ENCODE data around the gene ENDOV.

ENDOV gene

DNA sequence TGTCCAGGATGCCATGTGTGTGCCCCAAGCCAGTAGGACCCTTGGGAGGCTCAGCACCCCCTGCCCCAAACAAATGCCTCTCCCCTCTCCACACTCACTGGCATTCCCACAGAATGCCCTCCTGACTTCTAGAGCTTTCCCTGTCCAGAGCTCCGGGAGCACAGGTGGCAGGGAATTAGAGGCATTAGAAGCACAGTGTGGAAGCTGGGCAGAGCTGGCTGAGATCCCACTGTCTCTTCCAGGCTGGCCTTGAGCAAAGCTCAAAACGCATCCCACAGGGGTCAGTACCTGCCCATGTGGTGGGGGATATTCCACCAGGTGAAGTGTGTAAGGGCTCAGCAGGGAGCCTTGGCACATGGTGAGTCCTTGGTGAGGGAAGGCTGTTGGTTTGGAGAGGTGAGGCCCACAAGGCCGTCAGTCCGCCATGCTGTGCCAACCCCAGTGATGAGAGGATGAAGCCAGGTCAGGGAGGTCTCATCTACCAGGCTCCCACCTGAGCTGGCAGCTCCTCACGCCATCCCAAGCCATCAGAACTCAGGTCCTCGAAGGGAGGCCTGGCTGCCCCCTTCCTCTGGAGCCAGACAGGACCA, 18.1 kb downstream of the ENDOV start:
- DNase-seq: no peak

DNA sequence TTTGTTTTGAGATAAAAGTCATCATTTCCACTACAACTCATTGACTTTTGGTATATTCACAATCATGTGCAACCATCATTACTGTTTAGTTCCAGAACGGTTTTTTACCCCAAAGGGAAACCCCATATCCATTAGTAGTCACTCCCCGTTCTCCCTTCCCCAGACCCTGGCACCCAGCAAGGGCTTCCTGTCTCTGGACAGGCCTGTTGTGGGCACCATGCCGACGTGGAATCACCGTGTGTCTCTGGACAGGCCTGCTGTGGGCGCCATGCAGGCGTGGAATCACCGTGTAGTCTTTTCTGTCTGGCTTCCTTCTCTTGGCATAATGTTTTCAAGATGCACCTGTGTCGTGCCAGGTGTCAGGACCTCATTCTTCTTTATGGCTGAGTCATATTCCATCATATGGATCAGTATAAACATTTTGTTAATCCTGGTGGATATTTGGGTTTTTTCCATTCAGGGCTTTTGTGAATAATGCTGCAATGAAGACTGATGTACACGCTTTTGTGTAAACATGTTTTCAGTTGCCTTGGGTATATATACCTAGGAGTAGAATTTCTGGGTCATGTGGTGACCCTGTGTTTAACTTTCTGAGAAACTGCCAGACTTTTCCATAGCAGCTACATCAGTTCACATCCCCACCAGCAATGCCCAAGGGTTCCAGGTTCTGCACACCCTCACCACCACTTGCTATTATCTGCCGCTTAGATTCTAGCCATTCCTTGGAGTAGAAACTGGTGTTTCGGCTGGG, 19.1 kb downstream of the ENDOV start:
- DNase-seq: no peak

GRCh38 chr17:80437532-80437931, 22.6 kb downstream of the ENDOV start:
- no peak for DNase-seq

DNA sequence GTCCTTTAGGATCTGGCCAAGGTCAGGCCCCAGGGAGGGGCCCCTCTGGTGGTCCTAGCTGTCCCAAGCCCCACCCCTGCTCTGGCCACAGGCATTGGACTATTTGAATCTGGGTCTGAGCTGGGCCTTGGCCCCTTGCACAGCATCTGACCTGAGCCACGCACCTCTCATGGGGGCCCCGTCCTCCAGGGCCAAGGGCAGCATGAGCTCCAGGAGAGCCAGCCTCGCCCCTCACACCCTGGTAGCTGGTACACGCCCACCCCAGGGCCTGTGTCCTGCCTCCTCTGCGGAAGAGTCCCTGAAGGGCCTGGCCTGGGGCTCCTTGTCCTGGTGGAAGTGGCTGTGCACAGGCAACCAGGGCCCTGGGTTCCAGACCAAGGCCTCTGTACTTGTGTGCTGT, 23.8 kb downstream of the ENDOV start:
- DNase-seq: no peak

GRCh38 chr17:80439499-80439898, 24.5 kb downstream of the ENDOV start:
- DNase-seq: no peak

- peak; percentile 30 for DNase-seq
Measured at GRCh38 chr17:80441133-80441578, 26.2 kb downstream of the ENDOV start.

- no peak for DNase-seq
Measured at GRCh38 chr17:80441598-80442322, 26.8 kb downstream of the ENDOV start.

DNA sequence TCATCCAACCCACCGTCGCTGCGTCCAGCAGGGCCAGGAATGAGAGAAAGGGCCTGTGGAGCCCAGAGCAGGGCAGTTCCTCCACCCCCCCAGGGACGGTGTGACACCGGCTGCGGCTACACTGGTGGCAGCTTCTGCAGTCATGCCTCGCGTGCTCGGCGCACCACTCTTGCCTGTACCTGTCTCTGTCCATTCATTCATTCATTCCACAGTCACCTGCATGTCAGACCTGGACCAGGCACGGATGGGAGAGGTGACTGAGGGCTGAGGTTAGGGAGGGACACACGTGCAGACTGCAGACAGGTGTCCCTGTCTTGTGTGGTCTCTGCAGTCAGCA, 27.3 kb downstream of the ENDOV start:
- no peak for DNase-seq

GRCh38 chr17:80442764-80443163, 27.8 kb downstream of the ENDOV start:
- DNase-seq: no peak

GRCh38 chr17:80443498-80443897, 28.5 kb downstream of the ENDOV start:
- no peak for DNase-seq

- no peak for DNase-seq
Measured at GRCh38 chr17:80443916-80444643, 29.1 kb downstream of the ENDOV start.

- DNase-seq: no peak
Measured at GRCh38 chr17:80444644-80444979, 29.6 kb downstream of the ENDOV start.

GRCh38 chr17:80445007-80445725, 30.2 kb downstream of the ENDOV start:
- DNase-seq: no peak

- no peak for DNase-seq
Measured at GRCh38 chr17:80445726-80446110, 30.8 kb downstream of the ENDOV start.

DNA sequence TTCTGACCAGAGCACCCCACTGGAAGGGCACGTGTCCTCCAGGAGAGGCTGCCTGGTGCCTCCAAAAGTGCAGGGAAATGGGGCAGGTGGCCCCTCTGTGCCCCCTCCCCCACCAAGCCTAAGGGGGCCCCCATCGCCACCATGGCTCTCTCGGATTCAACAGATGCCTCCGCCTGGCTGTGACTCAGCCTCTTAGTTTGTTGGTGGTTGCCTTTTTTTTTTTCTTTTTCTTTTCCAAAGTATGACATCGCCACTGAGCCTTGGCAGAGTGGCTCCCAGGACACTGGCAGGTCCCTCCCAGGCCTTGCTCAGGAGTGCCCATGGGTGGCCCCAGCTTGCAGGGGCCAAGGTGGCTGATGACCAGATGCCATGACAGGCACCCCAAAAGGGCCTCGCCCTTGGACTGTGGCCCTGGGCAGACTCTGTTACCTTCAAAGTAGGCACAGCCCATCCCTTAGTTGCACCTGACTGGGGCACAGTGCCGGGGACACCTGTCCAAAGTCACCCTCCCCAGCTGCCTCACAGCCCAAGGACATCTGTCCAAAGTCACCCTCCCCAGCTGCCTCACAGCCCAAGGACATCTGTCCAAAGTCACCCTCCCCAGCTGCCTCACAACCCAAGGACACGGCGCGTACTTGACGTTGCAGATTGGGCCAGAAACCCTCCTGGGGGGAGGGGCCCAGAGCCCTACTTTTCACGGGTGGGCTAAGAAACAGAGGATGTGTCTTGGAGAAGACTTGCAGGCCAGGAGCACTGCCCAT, 31.9 kb downstream of the ENDOV start:
- DNase-seq: no peak

DNA sequence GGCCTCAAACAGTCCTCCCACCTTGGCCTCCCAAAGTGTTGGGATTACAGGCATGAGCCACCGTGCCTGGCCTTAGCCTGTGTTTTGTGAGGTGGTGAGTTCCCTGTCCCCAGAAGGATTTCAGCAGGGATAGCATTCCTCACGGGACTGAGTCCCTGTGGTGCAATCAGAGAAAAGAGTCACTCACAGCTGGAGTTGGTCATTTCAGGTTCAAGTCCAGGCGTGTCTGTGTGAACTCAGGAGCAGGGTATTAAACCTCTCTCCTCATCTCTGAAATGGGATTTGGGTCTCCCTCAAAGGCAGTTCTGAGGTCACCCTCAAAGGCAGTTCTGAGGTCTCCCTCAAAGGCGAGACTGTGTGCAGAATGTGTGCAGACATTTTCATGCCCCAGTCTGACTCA, 32.8 kb downstream of the ENDOV start:
- DNase-seq: no peak

DNA sequence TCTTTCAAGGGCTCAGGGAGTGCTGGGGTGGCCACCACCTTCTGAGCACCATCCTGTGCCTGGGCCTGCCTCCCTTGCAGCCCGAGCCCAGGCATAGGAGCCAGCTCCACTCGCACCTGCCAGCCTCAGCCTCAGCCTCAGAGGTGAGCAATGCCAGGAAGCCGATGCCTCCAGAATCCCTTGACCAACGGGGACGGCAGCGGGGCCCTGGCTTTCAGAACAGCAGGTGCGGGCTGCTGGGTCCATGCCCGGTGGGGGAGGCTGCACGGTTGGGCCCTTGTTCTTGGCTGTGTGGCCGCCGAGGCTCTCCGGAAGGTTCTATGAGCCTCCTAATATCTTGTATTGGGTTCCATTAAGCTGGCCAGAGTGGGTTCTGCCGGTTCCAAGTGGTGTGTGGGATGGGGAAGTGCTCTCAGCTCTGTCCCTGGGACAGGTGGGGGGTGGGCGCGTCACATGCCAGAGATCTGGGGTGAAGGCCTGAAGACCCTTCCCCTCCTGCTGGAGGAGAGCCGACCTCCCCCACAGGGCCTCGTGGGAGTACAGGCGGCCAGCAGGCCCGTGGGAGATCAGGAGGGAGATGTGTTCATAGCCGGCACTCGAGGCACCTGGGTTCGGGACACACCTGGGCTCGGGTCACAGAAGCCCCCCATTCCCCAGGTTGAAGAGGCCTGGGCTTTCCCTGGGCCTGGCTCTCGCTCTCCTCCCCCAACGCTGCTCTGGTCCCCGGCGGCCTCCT, 34.4 kb downstream of the ENDOV start:
- DNase-seq: no peak

DNA sequence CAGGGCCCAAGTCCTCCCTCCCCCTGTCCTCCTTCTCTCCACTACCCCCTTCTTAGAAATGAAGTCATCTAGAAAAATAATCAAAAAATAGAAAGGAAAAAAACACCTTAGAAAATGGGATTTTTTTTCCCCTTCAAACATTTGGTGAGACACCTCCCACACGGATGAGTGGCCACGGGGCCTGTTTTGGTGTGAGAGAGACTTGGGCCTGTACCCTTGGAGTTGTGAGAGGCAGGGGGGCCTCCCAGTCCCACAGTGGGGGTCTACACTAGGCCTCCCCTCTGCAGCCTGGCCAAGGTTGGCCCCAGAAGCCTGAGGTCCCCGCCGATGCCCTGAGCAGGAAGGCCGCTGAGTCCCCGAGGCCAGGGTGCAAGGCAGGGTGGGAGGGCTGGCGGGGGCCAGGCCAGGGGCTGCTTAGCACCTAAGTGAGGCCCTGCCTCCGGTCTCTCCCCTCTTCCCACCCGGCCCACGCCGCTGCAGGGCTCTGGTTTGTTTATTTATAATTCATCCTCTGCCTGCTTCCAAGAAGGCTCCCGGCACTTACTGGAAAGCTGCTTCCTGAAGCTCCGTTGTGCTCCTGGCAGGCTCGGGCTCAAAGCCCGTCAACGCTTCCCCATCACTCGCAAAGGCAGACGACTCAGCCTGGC, 35.1 kb downstream of the ENDOV start:
- no peak for DNase-seq

DNA sequence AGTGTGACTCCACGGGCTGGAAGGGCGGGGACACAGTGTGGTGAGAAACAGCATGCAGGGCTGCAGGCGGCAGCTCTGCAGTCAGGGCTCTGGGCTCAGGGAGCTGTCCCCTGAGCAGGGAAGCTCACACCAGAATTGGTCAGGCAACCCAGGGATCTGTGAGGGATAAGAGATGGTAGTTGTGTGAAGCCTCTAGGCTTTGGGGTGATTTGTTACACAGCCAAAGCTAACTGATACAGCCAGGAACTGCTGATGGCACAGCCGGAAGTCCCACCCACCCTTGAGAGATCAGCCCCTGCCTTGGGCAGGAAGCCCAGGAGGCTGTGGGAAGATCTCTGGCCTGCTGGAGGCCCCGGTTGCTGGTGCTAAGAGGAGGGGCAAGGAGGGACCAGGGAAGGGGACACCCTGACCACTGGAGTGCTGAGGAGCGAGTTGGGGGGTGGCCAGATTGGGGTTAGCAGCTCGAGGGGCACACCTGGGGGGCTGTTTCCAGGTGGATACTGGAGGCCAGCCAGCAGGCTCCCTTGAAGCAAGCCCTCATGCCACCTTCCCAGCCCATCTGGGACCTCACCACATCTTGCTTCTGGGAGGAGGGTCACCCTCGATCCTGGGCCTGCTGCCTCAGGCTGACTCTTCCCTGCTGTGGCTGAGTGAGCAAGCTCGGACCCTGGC, 36.3 kb downstream of the ENDOV start:
- DNase-seq: no peak

GRCh38 chr17:80452173-80452915, 37.4 kb downstream of the ENDOV start:
- DNase-seq: no peak
